Esophagus muscularis mucosa (tissue), 4 donors: ENCODE measurements around the gene LIG3.

Experiments
- CTCF ChIP-seq, 3 experiments: fragments of 200-600 bp in 2 of 3; fragments of 450-650 bp in 1 of 3; sonication (generic) in 2 of 3; IDR thresholded peaks; one replicate each; pipeline ENCODE4 v1.5.1; 2017 to 2019; ENCODE audit warnings: antibody characterized with exemption in 3 of 3, mild to moderate bottlenecking in 2 of 3, moderate library complexity in 1 of 3
- EP300 ChIP-seq: sonication (generic); formaldehyde crosslinking; IDR thresholded peaks from one replicate; pipeline ENCODE4 v1.6.1; 2017; ENCODE audit warnings: antibody characterized with exemption
- POLR2A ChIP-seq: fragments of 450-650 bp; IDR thresholded peaks from one replicate; pipeline ENCODE4 v1.6.1; 2017; ENCODE audit warnings: antibody characterized with exemption, moderate library complexity, mild to moderate bottlenecking, low read depth

- TF ChIP-seq EP300 (no peak), POLR2A (no peak), CTCF (IDR thresholded peaks at IDR 0.05) (no peak)
Measured at GRCh38 chr17:34988644-34989043, 8.3 kb downstream of the LIG3 start.
